Gastroesophageal sphincter (tissue), 3 donors: ENCODE data around the gene ITGAX.

Source experiments
- EP300 ChIP-seq: sonication (generic); formaldehyde crosslinking; IDR thresholded peaks from one replicate; pipeline ENCODE4 v1.6.1; 2017; ENCODE audit warnings: antibody characterized with exemption, mild to moderate bottlenecking
- POLR2A ChIP-seq, 2 donors: fragments of 450-650 bp; IDR thresholded peaks; one replicate each; pipeline ENCODE4 v1.6.1; 2017; ENCODE audit warnings: antibody characterized with exemption in 2 of 2, mild to moderate bottlenecking in 2 of 2, moderate library complexity in 1 of 2
- POLR2AphosphoS5 ChIP-seq: sonication (generic); formaldehyde crosslinking; IDR thresholded peaks from one replicate; pipeline ENCODE4 v1.6.1; 2017; ENCODE audit warnings: antibody characterized with exemption
- TF ChIP-seq, protein P1 (sequence below), 4 experiments: fragments of 200-600 bp in 2 of 4; fragments of 450-650 bp in 2 of 4; sonication (generic) in 1 of 4; IDR thresholded peaks; one replicate each; pipeline ENCODE4 v1.5.1; 2017 to 2019; ENCODE audit warnings: antibody characterized with exemption in 4 of 4, mild to moderate bottlenecking in 2 of 4, moderate library complexity in 2 of 4

DNA sequence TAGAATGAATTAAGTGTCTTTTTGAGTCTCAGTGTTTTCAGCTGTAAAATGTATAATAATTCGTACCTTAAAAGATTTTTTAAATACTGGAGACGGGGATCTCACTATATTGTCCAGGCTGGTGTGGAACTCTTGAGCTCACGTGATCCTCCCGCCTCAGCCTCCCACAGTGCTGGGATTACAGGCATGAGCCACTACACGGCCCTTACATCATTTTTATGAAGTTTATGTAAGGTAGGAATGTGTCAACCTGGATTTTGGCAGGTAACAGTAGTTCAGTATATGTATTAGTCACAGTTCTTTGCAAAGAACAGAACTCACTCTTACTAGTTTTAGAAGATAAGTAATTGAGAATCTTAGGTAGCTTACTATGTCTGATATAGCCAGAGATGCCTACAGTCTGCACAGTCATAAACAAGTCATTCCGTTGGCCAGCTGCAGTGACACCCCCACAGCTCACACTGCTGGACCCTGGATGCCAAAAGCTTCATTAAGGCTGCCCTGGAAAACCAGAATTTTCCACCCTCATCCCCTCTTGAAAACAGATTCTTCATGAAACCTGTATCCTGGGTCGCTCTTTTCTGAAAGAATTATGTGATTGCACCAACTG lies 73.8 kb downstream of the ITGAX start:
- TF ChIP-seq, protein P1, sequence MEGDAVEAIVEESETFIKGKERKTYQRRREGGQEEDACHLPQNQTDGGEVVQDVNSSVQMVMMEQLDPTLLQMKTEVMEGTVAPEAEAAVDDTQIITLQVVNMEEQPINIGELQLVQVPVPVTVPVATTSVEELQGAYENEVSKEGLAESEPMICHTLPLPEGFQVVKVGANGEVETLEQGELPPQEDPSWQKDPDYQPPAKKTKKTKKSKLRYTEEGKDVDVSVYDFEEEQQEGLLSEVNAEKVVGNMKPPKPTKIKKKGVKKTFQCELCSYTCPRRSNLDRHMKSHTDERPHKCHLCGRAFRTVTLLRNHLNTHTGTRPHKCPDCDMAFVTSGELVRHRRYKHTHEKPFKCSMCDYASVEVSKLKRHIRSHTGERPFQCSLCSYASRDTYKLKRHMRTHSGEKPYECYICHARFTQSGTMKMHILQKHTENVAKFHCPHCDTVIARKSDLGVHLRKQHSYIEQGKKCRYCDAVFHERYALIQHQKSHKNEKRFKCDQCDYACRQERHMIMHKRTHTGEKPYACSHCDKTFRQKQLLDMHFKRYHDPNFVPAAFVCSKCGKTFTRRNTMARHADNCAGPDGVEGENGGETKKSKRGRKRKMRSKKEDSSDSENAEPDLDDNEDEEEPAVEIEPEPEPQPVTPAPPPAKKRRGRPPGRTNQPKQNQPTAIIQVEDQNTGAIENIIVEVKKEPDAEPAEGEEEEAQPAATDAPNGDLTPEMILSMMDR (IDR thresholded peaks at IDR 0.05): no peak
- TF ChIP-seq POLR2A (IDR thresholded peaks at IDR 0.05): no peak
- no peak for TF ChIP-seq POLR2AphosphoS5
- no peak for TF ChIP-seq EP300
